ENCODE results near the gene ERMARD.

DNA sequence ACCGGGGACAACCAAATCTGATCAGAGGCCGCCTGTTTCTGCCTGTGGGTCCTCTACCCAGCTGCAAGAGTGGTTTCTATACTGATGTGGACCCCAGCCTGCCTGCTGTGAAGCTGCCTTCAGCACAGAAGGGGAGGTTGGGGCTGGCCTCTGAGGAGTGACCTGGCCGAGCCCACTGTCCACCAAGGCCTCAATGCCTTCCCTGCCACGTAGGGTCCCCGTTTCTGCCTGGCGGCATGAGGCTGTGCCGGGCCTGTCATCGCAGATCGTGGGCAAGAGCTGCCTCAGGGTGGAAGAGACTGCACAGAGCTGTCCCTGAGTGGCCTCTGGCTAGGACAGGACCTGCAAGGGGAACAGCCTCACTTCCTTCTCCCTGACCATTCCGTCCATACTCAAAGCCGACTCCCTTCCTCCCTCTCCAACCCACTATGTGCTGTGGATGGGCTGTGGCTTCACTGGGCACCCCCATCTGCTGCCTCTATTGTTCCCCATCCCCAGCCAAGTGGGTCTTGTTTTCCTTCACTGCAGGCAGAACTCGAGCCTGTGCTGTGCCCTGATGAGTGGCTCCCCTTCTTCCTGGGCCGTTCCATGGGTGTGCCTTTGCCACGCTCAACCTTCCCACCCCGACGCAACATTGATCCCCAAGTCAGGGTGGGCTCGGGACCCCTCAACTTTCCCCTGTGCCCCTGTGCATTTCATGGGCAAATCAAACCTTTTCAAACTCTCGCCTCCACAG, 60.3 kb downstream of the ERMARD start:
- TF ChIP-seq, protein P1, sequence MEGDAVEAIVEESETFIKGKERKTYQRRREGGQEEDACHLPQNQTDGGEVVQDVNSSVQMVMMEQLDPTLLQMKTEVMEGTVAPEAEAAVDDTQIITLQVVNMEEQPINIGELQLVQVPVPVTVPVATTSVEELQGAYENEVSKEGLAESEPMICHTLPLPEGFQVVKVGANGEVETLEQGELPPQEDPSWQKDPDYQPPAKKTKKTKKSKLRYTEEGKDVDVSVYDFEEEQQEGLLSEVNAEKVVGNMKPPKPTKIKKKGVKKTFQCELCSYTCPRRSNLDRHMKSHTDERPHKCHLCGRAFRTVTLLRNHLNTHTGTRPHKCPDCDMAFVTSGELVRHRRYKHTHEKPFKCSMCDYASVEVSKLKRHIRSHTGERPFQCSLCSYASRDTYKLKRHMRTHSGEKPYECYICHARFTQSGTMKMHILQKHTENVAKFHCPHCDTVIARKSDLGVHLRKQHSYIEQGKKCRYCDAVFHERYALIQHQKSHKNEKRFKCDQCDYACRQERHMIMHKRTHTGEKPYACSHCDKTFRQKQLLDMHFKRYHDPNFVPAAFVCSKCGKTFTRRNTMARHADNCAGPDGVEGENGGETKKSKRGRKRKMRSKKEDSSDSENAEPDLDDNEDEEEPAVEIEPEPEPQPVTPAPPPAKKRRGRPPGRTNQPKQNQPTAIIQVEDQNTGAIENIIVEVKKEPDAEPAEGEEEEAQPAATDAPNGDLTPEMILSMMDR (IDR thresholded peaks at IDR 0.05) = no peak
- no peak for TF ChIP-seq POLR2A (IDR thresholded peaks at IDR 0.05)
